Astrocyte (in vitro differentiated cells and primary cell): Measurements from ENCODE around the gene KCNMA1.

Experiments
- CTCF ChIP-seq: IDR thresholded peaks from 2 replicates; pipeline ENCODE4 v1.5.1; 2011; ENCODE audit warnings: low read depth, mild to moderate bottlenecking, inconsistent platforms, low read length, moderate library complexity; ENCODE audit not compliant: insufficient read depth
- EZH2 ChIP-seq: IDR thresholded peaks from 2 replicates; pipeline ENCODE4 v1.6.1; 2012; ENCODE audit warnings: mild to moderate bottlenecking, low read length, inconsistent platforms; ENCODE audit not compliant: insufficient read depth

GRCh38 chr10:77351386-77351785, 286.2 kb downstream of the KCNMA1 start:
- TF ChIP-seq CTCF, result no peak
- no peak for TF ChIP-seq EZH2
